HepG2 (cell line): Measurements from ENCODE around the gene CSNK2A1. TPM values are rescaled to one million over a fixed set of nuclear protein-coding genes. Genes with fewer than 3 reads are reported as not detected.
A peak's percentile ranks its signal among the peaks of the same experiment; 100 is the strongest.

Experiments used
- CCDC6 ChIP-seq: sonication (generic); formaldehyde crosslinking; IDR thresholded peaks from 2 replicates; pipeline ENCODE4 v1.8.1; 2022; ENCODE audit warnings: mild to moderate bottlenecking, missing genetic modification reagents, moderate library complexity
- FLYWCH1 ChIP-seq: sonication (generic); formaldehyde crosslinking; IDR thresholded peaks from 2 replicates; pipeline ENCODE4 v1.8.1; 2023; ENCODE audit warnings: mild to moderate bottlenecking, missing genetic modification reagents
- HOXD1 ChIP-seq: sonication (generic); formaldehyde crosslinking; IDR thresholded peaks from 2 replicates; pipeline ENCODE4 v1.5.0; 2020; ENCODE audit warnings: missing genetic modification reagents
- LCORL ChIP-seq, 2 experiments: fragments of 450-650 bp in 1 of 2; sonication (generic) in 1 of 2; formaldehyde crosslinking in 1 of 2; IDR thresholded peaks; 2 replicates each; pipeline versions ENCODE4 v1.5.0 to v1.6.1; 2017 to 2020; ENCODE audit warnings: antibody characterized with exemption in 1 of 2, missing genetic modification reagents in 1 of 2
- NFYC ChIP-seq: IDR thresholded peaks from 2 replicates; pipeline ENCODE4 v1.6.1; 2016; ENCODE audit warnings: missing genetic modification reagents, missing compliant biosample characterization
- PPARG ChIP-seq: conservative IDR thresholded peaks from 2 replicates; pipeline ENCODE4 v1.6.1; 2016; ENCODE audit warnings: missing biosample characterization, missing genetic modification reagents
- REPIN1 ChIP-seq: sonication (generic); formaldehyde crosslinking; IDR thresholded peaks from 2 replicates; pipeline ENCODE4 v1.8.0; 2022; ENCODE audit warnings: missing genetic modification reagents, low read depth, mild to moderate bottlenecking, borderline replicate concordance
- ZC3H13 ChIP-seq: sonication (generic); formaldehyde crosslinking; IDR thresholded peaks from 2 replicates; pipeline ENCODE4 v1.8.1; 2023; ENCODE audit warnings: mild to moderate bottlenecking, missing genetic modification reagents, moderate library complexity
- ZNF296 ChIP-seq: sonication (generic); formaldehyde crosslinking; conservative IDR thresholded peaks from 2 replicates; pipeline ENCODE4 v1.5.0; 2020; ENCODE audit warnings: mild to moderate bottlenecking, missing genetic modification reagents
- ZNF446 ChIP-seq: sonication (generic); formaldehyde crosslinking; IDR thresholded peaks from 2 replicates; pipeline ENCODE4 v1.5.0; 2020; ENCODE audit warnings: mild to moderate bottlenecking, missing genetic modification reagents
- polyA plus RNA-seq, 8 experiments: library from polyadenylated mRNA; depleted of rRNA in 3 of 8; stranded (reverse) in 7 of 8; unstranded in 1 of 8; fragments of >200 nt; fragmentation: Illumina TruSeq in 4 of 8; extraction: Trizol in 4 of 8; gene quantifications; 2 replicates each; pipeline versions ENCODE4 v1.2.1 to v1.2.3, GENCODE V29; 2011 to 2016; ENCODE audit warnings: low read depth in 4 of 8, missing spikeins in 1 of 8, mixed read lengths in 1 of 8; ENCODE audit not compliant: insufficient read depth in 1 of 8
- total RNA-seq, 5 experiments: library from RNA; depleted of rRNA; stranded (reverse); fragments of >200 nt; fragmentation: Illumina TruSeq; extraction: Trizol; gene quantifications; 2 replicates each; pipeline ENCODE4 v1.2.3, GENCODE V29; 2016; ENCODE audit warnings: low read depth in 1 of 5
- TF ChIP-seq, protein P1 (sequence below), 2 experiments: fragments of 450-650 bp in 1 of 2; sonication (generic) in 1 of 2; formaldehyde crosslinking in 1 of 2; IDR thresholded peaks; 2 replicates each; pipeline versions ENCODE4 v1.6.1 to v1.8.0; 2016 to 2022; ENCODE audit warnings: antibody characterized with exemption in 1 of 2, mild to moderate bottlenecking in 1 of 2, missing genetic modification reagents in 1 of 2
- TF ChIP-seq, protein P2 (sequence below): sonication (generic); formaldehyde crosslinking; IDR thresholded peaks from 2 replicates; pipeline ENCODE4 v1.9.0; 2021; ENCODE audit warnings: missing genetic modification reagents, borderline replicate concordance
- TF ChIP-seq, protein P3 (sequence below): sonication (generic); formaldehyde crosslinking; IDR thresholded peaks from 2 replicates; pipeline ENCODE4; 2020; ENCODE audit warnings: missing genetic modification reagents, mild to moderate bottlenecking, borderline replicate concordance

CSNK2A1 gene
- total and polyA plus RNA-seq, 2 of the 13 experiments (the other 11 are each of a cell fraction or from before 2014, with no cell fraction given), result 153 to 231 TPM

DNA sequence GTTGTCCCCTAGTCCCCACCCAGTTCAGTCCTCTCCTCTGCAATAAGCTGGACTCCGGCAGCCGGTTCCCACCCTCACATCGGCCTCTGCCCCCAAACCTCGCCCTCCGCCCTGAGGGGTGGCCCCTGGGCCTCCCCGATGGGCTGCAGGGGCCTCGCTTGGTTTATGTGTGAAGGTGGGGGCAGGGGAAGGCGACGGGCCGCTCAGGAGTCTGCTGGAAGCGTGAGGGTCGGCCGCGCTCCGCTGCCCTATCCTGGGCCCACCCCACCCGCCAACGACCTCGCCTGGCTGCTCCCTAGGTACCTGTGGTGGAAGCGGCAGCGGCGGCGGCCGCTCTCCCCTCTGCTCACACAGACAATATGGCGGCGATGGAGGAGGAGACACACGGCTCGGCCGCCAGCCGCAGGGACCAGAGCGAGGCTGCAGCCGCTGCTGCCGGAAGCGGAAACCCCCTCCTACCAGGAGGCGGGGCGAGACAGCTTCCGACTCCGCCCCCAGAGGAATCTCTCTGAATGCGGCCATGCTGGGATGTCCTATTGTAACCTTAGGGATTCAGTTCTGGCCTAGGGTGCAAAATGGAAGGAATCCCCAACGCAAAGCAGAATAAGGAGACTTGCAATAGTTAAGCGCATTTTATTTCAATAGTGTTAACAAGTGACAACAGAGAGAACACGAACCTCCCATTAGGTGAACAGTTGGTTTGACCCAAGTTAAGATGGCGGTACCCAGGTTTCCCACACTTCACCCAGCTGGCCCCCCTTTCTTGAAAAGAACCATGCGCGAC, at the start of gene CSNK2A1 (continued):
- TF ChIP-seq, protein P1, sequence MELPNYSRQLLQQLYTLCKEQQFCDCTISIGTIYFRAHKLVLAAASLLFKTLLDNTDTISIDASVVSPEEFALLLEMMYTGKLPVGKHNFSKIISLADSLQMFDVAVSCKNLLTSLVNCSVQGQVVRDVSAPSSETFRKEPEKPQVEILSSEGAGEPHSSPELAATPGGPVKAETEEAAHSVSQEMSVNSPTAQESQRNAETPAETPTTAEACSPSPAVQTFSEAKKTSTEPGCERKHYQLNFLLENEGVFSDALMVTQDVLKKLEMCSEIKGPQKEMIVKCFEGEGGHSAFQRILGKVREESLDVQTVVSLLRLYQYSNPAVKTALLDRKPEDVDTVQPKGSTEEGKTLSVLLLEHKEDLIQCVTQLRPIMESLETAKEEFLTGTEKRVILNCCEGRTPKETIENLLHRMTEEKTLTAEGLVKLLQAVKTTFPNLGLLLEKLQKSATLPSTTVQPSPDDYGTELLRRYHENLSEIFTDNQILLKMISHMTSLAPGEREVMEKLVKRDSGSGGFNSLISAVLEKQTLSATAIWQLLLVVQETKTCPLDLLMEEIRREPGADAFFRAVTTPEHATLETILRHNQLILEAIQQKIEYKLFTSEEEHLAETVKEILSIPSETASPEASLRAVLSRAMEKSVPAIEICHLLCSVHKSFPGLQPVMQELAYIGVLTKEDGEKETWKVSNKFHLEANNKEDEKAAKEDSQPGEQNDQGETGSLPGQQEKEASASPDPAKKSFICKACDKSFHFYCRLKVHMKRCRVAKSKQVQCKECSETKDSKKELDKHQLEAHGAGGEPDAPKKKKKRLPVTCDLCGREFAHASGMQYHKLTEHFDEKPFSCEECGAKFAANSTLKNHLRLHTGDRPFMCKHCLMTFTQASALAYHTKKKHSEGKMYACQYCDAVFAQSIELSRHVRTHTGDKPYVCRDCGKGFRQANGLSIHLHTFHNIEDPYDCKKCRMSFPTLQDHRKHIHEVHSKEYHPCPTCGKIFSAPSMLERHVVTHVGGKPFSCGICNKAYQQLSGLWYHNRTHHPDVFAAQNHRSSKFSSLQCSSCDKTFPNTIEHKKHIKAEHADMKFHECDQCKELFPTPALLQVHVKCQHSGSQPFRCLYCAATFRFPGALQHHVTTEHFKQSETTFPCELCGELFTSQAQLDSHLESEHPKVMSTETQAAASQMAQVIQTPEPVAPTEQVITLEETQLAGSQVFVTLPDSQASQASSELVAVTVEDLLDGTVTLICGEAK (IDR thresholded peaks at IDR 0.05), result peak; percentile 90
- TF ChIP-seq, protein P1 (CRISPR knock-in tag; IDR thresholded peaks at IDR 0.05), result peak; percentile 91
- TF ChIP-seq REPIN1 (CRISPR knock-in tag) (peak; percentile 95), ZNF446 (0 out of 2 replicates have a peak, but pooled peaks have one; percentile 57), PPARG (peak; percentile 62), CCDC6 (CRISPR knock-in tag) (peak; percentile 98), ZNF296 (CRISPR knock-in tag) (no peak; the same call in 1 of the 2 replicates), ZC3H13 (CRISPR knock-in tag) (peak; percentile 66; the same call in 1 of the 2 replicates), FLYWCH1 (peak; percentile 63; the same call in 1 of the 2 replicates), HOXD1 (CRISPR knock-in tag) (peak; percentile 96), LCORL (IDR thresholded peaks at IDR 0.05) (peak; percentile 92), LCORL (CRISPR knock-in tag; IDR thresholded peaks at IDR 0.05) (peak; percentile 93), NFYC (CRISPR knock-in tag) (no peak)
- TF ChIP-seq, protein P2, sequence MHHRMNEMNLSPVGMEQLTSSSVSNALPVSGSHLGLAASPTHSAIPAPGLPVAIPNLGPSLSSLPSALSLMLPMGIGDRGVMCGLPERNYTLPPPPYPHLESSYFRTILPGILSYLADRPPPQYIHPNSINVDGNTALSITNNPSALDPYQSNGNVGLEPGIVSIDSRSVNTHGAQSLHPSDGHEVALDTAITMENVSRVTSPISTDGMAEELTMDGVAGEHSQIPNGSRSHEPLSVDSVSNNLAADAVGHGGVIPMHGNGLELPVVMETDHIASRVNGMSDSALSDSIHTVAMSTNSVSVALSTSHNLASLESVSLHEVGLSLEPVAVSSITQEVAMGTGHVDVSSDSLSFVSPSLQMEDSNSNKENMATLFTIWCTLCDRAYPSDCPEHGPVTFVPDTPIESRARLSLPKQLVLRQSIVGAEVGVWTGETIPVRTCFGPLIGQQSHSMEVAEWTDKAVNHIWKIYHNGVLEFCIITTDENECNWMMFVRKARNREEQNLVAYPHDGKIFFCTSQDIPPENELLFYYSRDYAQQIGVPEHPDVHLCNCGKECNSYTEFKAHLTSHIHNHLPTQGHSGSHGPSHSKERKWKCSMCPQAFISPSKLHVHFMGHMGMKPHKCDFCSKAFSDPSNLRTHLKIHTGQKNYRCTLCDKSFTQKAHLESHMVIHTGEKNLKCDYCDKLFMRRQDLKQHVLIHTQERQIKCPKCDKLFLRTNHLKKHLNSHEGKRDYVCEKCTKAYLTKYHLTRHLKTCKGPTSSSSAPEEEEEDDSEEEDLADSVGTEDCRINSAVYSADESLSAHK, result peak; percentile 84; the same call in 1 of the 2 replicates
- TF ChIP-seq, protein P3, sequence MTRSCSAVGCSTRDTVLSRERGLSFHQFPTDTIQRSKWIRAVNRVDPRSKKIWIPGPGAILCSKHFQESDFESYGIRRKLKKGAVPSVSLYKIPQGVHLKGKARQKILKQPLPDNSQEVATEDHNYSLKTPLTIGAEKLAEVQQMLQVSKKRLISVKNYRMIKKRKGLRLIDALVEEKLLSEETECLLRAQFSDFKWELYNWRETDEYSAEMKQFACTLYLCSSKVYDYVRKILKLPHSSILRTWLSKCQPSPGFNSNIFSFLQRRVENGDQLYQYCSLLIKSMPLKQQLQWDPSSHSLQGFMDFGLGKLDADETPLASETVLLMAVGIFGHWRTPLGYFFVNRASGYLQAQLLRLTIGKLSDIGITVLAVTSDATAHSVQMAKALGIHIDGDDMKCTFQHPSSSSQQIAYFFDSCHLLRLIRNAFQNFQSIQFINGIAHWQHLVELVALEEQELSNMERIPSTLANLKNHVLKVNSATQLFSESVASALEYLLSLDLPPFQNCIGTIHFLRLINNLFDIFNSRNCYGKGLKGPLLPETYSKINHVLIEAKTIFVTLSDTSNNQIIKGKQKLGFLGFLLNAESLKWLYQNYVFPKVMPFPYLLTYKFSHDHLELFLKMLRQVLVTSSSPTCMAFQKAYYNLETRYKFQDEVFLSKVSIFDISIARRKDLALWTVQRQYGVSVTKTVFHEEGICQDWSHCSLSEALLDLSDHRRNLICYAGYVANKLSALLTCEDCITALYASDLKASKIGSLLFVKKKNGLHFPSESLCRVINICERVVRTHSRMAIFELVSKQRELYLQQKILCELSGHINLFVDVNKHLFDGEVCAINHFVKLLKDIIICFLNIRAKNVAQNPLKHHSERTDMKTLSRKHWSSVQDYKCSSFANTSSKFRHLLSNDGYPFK (CRISPR knock-in tag), result peak; percentile 98
